HG03521 (cell line): ENCODE data around the gene SEPTIN3.

ENCODE experiments used
- ATAC-seq: cut with Tn5 transposase; IDR thresholded peaks from one replicate; pipeline ENCODE4 v1.9.1; 2021; ENCODE audit warnings: mild to moderate bottlenecking, moderate library complexity; ENCODE audit not compliant: unreplicated experiment

Gene SEPTIN3

GRCh38 chr22:42013385-42013784, 44.1 kb downstream of the SEPTIN3 start:
- no peak for ATAC-seq

- ATAC-seq, result no peak
Observed at GRCh38 chr22:42016111-42016510, 46.9 kb downstream of the SEPTIN3 start.

DNA sequence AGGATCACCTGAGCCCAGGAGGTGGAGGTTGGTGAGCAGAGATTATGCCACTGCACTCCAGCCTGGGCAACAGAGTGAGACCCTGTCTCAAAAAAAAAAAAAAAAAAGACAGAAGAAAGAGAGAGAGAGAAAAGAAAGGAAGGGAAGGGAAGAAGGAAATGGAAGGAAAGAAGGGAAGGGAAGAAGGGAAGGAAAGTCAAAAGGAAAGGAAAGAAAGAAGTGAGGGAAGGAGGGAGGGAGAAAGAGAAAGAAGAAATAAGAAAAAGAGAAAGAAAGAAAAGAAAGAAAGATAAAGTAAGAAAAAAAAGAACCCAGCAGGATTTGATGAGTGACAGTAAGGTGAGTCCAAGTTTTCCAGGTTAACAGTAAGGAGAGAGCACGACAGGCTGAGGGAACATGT, 49.0 kb downstream of the SEPTIN3 start:
- no peak for ATAC-seq
